Measurements from ENCODE around the gene CFAP221.

The CFAP221 gene

GRCh38 chr2:119537792-119538191, 6.5 kb upstream of the CFAP221 start:
- no peak for DNase-seq

- no peak for DNase-seq
Measured at GRCh38 chr2:119541476-119541875, 2.8 kb upstream of the CFAP221 start.

- DNase-seq: no peak
Measured at GRCh38 chr2:119544939-119545475, 758 bp downstream of the CFAP221 start.

GRCh38 chr2:119545754-119546446, 1.7 kb downstream of the CFAP221 start:
- no peak for DNase-seq

- DNase-seq: peak; percentile 54
Measured at GRCh38 chr2:119546447-119546767, 2.2 kb downstream of the CFAP221 start.

GRCh38 chr2:119548516-119549120, 4.4 kb downstream of the CFAP221 start:
- peak; percentile 53 for DNase-seq

GRCh38 chr2:119549241-119549640, 5.0 kb downstream of the CFAP221 start:
- peak; percentile 89 for DNase-seq

GRCh38 chr2:119550346-119550745, 6.1 kb downstream of the CFAP221 start:
- DNase-seq: no peak

GRCh38 chr2:119550856-119551255, 6.6 kb downstream of the CFAP221 start:
- DNase-seq: no peak

GRCh38 chr2:119552902-119553301, 8.7 kb downstream of the CFAP221 start:
- no peak for DNase-seq

GRCh38 chr2:119553687-119554344, 9.6 kb downstream of the CFAP221 start:
- DNase-seq: no peak

GRCh38 chr2:119565481-119565880, 21.2 kb downstream of the CFAP221 start:
- DNase-seq: no peak

GRCh38 chr2:119567292-119567691, 23.0 kb downstream of the CFAP221 start:
- no peak for DNase-seq

GRCh38 chr2:119574108-119574815, 30.0 kb downstream of the CFAP221 start:
- DNase-seq: no peak

GRCh38 chr2:119574864-119575263, 30.6 kb downstream of the CFAP221 start:
- DNase-seq: no peak

- DNase-seq: no peak
Measured at GRCh38 chr2:119575439-119575838, 31.2 kb downstream of the CFAP221 start.

GRCh38 chr2:119579424-119580295, 35.4 kb downstream of the CFAP221 start:
- no peak for DNase-seq

GRCh38 chr2:119580550-119581072, 36.4 kb downstream of the CFAP221 start:
- no peak for DNase-seq

GRCh38 chr2:119583291-119583690, 39.0 kb downstream of the CFAP221 start:
- DNase-seq: no peak

- no peak for DNase-seq
Measured at GRCh38 chr2:119584469-119584868, 40.2 kb downstream of the CFAP221 start.

- no peak for DNase-seq
Measured at GRCh38 chr2:119586085-119586484, 41.8 kb downstream of the CFAP221 start.

GRCh38 chr2:119590873-119591272, 46.6 kb downstream of the CFAP221 start:
- DNase-seq: no peak
